Effector CD4-positive, alpha-beta T cell (primary cell): ENCODE results near the gene TTBK2.
"Not testable (repeated sequence)": the region's sequence is repeated elsewhere in the genome, so short reads cannot be mapped to it uniquely, and the experiment has no call there.

ENCODE experiments used
- DNase-seq: peaks from one replicate; pipeline ENCODE4 v3.0.0-alpha.2; 2020

TTBK2 gene

DNA sequence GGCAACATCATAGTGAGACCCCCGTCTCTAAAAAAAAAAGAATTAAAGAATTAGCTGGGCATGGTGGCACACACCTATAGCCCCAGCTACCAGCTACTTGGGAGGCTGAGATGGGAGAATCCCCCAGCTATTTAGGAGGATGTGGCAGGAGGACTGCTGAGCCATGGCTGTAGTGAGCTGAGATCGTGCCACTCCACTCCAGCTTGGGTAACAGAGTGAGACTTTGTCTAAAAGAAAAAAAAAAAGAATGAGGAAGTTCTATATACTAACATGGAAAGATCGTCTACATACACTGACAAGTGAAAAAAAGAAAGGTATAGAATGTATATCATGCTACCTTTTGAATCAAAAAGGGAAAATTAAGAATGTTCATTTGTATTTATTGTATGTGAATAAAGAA is 99.8 kb downstream of the TTBK2 start:
- no peak for DNase-seq

DNA sequence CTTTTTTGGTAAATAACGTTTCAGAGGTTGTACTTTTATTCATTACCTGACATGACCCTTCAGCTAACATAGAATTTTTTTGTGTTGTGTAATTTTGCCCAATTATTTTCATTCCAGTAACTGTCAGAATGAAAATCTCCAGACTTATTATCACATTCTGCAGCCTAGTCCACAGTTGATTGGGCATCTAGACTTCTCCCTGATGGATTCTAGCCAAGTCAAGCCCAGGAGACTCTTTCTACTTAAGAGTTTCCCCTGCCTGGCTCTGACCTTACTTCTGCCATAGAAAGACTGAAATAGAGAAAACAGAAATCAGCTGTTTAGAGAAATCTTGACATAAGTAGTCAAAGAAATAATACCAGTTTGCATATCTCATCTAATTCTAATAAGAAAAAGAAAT is 100.8 kb downstream of the TTBK2 start:
- no peak for DNase-seq

GRCh38 chr15:42811433-42811832 is 109.1 kb downstream of the TTBK2 start:
- DNase-seq, result no peak

GRCh38 chr15:42808913-42809312 is 111.7 kb downstream of the TTBK2 start:
- DNase-seq, result no peak

DNA sequence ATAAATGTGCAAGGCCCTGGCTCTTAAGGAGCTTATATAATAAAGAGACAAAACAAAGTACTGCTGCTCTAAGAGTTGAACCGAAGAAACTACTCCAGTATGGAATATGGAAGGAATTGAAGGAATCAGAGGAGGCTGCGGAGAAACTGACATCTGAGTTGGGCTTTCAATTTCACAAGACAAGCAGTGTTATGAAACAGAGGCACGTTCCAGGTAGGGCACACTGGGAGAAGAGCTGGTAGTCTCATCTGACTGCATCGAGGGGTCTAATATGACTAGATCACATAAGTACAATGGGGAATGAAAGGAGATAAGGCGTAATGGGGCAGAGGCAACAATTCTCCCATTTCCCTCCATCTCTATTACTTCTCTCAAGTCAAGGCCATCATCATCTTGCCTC is 115.3 kb downstream of the TTBK2 start:
- DNase-seq, result no peak

- DNase-seq, result no peak
Measured at GRCh38 chr15:42804739-42805138, 115.8 kb downstream of the TTBK2 start.

DNA sequence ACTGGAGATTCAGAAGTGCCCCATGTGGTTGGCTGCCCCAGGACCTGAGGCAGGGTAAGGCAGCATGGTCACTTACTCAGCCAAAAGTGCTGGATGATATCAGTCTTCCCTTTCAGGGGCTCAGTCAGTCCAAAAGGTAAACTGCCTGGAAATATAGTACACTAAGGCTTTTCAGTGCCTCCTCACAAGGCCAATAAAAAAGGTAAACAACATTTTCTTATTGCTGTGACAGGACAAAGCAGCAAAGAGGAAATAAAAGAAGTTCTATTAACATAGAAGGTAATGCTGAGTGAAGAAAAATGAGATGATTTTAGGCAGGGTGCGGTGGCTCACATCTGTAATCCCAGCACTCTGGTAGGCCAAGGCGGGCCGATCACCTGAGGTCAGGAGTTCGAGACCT is 117.1 kb downstream of the TTBK2 start:
- DNase-seq, result no peak

DNA sequence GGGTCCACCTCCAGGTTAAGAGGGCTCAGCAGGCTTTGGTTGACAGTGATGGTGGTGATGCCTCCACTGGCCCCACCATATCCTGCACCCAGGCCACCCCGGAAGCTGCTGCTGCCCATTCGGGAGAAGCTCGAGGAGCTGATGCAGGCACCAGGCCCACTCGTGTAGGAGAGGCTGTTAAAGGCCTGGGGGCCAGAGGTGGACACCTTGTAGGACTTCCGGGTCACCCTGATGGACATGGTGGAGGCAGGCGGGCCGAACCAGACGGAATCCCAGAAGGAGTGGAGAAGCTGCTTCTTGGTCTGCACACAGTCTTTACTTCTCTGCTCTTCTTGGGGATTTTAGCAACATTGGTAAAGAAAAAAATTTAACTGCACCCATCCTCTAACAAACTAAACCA is 118.4 kb downstream of the TTBK2 start:
- no peak for DNase-seq

DNA sequence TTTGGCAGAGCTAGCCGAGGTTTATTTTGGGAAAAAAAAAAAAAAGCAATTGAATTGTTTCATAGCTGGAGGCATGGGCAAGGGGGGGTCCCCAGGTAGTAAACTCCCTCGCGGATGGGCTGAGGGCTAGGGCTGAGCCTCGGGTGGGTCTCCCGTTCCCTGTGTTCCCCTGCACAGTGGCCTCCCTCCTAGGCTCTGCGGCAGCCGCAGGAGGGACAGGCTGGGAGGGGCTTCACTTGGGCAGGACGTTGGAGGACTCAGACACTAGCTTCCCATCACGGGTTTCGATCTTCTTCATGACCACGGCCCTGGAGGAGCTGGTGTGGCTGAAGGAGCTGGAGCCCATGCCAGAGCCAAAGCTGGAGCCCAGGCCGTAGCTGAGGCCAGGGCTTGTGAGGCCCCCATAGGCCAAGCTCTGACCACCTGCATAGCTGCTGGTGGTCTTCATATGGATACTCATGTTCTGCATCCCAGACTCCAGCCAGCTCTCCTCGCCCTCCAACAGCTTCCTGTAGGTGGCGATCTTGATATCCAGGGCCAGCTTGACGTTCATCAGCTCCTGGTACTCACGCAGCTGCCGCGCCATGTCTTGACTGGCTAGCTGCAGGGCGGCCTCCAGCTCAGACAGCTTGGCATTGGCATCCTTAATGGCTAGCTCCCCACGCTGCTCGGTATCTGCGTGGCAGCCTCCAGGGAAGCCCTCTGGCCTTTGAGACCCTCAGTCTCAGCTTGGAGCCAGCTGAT is 119.7 kb downstream of the TTBK2 start:
- DNase-seq, result no peak

DNA sequence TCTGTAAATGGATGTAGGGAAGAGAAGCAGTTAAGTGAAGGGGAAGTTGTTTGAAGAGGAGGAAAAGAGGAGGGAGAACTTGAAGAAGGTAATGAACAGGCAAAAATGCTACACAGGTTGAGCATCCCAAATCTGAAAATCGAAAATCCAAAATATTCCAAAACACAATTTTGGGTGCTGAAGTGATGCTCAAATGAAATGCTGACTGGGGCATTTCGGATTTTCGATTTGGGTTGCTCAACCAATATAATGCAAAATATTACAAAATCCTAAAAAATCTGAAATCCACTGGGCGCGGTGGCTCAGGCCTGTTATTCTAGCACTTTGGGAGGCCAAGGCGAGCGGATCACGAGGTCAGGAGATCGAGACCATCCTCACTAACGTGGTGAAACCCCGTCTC is 121.8 kb downstream of the TTBK2 start:
- DNase-seq, result no peak

- DNase-seq, result no peak
Measured at GRCh38 chr15:42796955-42797782, 123.4 kb downstream of the TTBK2 start.

- DNase-seq, result no peak
Measured at GRCh38 chr15:42788725-42789124, 131.9 kb downstream of the TTBK2 start.

GRCh38 chr15:42786978-42787377 is 133.6 kb downstream of the TTBK2 start:
- no peak for DNase-seq

GRCh38 chr15:42785569-42785968 is 135.0 kb downstream of the TTBK2 start:
- no peak for DNase-seq

DNA sequence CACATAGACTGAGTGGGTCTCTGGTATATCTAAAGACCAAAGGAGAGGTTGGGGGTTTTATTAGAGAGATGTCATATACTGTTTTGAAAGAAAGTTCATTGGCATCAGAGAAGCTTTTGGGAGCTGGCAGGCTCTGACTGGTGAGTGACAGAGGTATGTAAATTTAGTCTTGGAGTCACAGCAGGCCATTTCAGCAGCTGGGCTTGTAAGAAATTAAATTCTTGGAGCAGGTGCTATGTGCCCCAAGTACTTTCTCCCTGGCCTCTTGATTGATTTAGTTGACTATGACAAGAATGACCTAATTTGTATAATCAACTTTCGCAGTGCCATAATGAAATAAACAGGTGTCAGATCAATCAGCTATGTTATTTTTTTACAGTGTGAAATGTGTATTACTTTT is 135.9 kb downstream of the TTBK2 start:
- DNase-seq, result no peak

DNA sequence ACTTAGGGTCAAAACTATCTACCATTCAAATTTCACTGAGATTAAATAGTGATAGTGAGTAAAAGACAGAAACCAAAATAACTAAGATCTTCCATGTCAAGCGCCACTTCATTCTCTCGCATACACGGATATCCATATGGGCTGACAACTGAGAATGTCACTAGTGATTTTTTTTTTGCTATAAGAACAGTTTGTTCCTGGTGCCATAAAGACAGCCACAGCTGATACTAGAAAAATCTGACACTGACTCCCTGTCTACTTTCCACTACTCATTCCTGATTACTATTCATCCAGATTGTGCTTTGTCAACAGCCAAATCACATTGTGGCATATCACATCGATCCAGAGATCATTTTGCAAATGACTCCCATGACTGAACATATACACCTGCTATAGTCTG is 137.9 kb downstream of the TTBK2 start:
- no peak for DNase-seq

DNA sequence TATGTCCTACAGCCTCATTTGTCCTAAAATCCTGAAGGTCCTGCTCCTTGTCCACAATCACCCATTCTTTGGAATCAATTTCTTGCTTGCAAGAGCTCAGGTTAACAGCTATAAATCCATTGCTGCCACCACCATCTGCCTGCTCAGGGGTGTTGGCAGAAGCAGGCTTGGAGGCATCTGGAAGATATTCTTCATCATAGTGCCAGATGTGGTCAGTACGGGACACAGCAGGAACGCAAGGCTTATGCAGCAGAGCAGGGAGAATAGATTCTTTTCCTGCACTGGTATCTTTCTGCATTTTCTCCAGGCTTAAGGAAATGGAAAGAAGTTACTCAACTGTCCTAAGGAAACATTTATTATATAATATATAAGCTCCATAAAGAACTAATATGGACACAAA is 145.2 kb downstream of the TTBK2 start:
- DNase-seq, result no peak

DNA sequence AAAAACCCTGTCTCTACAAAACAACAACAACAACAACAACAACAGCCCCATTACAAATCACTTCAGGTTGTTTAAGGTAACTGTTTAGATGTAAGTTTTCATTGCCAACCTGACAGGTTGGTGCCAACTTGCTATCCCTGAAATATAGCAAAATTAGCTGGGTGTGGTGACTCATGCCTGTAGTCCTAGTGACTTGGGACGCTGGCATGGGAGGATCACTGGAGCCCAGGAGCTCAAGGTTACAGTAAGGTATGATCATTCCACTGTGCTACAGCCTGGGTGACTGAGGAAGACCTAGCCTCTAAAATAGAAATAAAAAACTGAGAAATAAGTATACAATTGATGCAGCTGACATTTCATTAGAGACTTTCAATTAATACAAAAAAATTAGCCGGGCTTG is 147.7 kb downstream of the TTBK2 start:
- no peak for DNase-seq

- DNase-seq, result no peak
Measured at GRCh38 chr15:42772144-42772543, 148.4 kb downstream of the TTBK2 start.

- DNase-seq, result not testable (repeated sequence)
Measured at GRCh38 chr15:42766109-42766508, 154.5 kb downstream of the TTBK2 start.

GRCh38 chr15:42764154-42764731 is 156.3 kb downstream of the TTBK2 start:
- DNase-seq, result not testable (repeated sequence)

GRCh38 chr15:42761813-42762212 is 158.8 kb downstream of the TTBK2 start:
- not testable (repeated sequence) for DNase-seq

DNA sequence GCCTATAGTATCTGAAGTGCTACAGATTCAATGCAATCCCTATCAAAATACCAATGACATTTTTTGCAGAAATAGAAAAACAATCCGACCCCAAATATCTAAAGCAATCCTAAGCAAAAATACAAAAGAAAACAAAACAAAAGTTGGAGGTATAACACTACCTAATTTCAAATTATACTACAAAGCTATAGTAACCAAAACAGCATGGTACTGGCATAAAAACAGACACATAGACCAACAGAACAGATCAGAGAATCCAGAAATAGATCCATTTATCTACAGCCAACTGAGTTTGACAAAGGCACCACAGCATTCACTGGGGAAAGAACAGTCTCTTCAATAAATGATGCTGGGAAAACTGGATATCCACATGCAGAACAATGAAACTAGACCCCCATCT is 159.8 kb downstream of the TTBK2 start:
- no peak for DNase-seq

GRCh38 chr15:42759093-42759492 is 161.5 kb downstream of the TTBK2 start:
- no peak for DNase-seq
